ENCODE measurements around the gene CHD5.
"Not testable (repeated sequence)": the region's sequence is repeated elsewhere in the genome, so short reads cannot be mapped to it uniquely, and the experiment has no call there.

Gene CHD5

DNA sequence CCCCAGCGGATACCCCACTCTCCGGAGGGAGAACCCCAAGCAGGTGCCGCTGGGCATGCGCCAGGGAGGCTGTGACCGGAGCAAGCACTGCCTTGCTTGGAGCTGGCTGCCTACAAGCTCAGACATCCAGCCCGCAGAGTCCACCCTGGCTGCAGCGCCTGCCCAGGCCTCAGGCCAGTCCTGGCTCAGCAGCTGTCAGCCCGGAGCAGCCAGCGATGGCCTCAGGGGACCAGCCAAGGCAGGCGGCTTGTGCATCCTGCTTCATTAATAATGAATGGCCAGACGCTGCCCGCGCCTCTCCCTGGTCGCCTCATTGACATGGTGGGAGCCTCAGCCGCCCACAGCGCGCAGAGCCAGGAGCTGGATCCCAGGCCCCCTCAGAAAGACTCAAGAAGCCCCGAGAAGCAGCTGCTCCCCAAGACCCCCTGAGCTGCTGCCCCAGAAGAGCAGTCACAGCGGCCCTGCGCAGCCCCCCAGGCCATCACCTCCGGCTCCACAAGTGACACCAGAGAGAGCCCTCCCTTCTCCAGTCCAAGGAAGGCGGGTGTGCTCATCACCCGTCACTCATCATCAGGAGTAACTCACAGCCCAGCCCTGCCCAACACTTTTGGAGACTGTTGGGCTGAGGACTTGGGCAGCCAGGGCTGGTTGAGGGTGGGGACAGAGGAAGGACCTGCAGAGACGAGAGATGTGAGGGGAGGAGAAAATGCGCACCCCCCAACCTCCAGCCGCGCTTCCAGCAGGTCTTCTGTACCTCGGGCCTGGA is 114.8 kb downstream of the CHD5 start:
- peaks cover 79% of the 10 kb centered on the region for H3K36me3 Mint-ChIP-seq (ENCODE audit: low read depth)
- H3K27me3 Mint-ChIP-seq = no peaks in the 10 kb centered on the region
- no peak overlapping the region for H3K27ac Mint-ChIP-seq
- intact Hi-C loops (cut with micrococcal nuclease) = no loop called here
- no peak overlapping the region for H3K4me3 Mint-ChIP-seq
- peaks cover 8% of the 10 kb centered on the region for H3K9me3 Mint-ChIP-seq
- peaks cover 43% of the 10 kb centered on the region for H3K4me1 Mint-ChIP-seq (ENCODE audit: low read depth)

DNA sequence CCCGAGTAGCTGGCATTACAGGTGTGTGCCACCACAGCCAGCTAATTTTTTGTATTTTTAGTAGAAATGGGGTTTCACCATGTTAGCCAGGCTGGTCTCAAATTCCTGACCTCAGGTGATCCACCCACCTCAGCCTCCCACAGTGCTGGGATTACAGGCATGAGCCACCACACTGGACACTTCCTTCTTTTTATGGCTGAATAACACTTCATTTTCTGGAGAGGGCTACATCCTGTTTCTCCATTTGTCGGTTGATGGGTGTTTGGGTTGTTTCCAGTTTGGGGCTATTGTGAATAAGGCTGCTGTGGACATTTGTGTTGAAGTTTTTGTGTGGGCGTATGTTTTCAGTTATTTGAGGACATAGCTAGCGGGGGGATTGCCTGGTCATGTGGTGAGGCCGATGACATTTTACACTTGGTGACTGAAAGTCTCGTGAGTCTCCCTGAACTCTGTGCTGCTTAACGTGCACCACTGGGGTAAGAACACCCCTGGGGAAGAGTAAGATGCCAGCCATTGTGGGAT is 116.5 kb downstream of the CHD5 start:
- H3K36me3 Mint-ChIP-seq (ENCODE audit: low read depth) = peaks cover 80% of the 10 kb centered on the region
- H3K4me3 Mint-ChIP-seq; H3K27me3 Mint-ChIP-seq; H3K9me3 Mint-ChIP-seq; intact Hi-C loops (cut with micrococcal nuclease): not testable (repeated sequence)
- H3K27ac Mint-ChIP-seq = peak overlapping the region; percentile 68
- H3K4me1 Mint-ChIP-seq (ENCODE audit: low read depth) = peaks cover 50% of the 10 kb centered on the region

DNA sequence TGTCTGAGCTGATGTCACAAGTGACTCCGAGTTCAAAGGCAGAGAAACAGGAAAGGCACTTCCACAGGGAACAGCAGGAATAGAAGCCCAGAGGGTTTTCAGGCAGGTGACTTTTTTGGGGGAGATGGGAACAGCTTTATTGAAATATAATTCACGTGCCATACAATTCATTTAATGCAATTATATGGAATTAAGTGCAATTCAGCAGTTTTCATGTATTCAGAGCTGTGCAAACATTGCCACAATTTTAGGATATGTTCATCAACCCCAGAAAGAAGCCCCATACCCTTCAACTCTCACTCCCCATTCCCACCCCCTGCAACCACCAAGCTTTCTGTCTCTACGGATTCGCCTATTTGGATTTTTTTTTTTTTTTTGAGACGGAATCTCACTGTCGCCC is 117.5 kb downstream of the CHD5 start:
- H3K36me3 Mint-ChIP-seq (ENCODE audit: low read depth) = peaks cover 80% of the 10 kb centered on the region
- peaks cover 59% of the 10 kb centered on the region for H3K4me1 Mint-ChIP-seq (ENCODE audit: low read depth)
- H3K9me3 Mint-ChIP-seq = peaks cover 8% of the 10 kb centered on the region
- H3K27ac Mint-ChIP-seq = no peak overlapping the region
- intact Hi-C loops (cut with micrococcal nuclease) = no loop called here
- no peak overlapping the region for H3K4me3 Mint-ChIP-seq
- H3K27me3 Mint-ChIP-seq = no peaks in the 10 kb centered on the region

DNA sequence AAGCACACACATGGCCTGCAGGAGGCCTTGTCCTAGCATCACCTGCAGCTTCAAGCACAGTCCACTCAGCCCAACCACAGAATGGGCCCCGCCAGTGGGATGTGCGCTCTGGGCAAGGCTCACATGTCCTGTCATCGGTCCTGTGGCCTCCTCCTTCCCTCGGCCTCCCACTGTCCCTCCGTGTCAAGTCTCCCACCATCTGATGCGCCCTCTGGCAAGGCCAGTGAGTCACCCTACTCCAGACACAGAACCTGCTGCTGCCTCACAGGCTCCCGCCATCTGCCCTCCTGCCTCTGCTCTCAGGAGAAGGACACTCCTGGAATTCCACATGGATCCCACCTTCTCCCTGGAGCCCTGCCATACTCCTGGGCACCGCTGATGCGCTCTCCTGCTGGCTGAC is 120.3 kb downstream of the CHD5 start:
- Mint-ChIP-seq H3K27me3 (no peaks in the 10 kb centered on the region), H3K4me3 (no peak overlapping the region), H3K9me3 (peaks cover 8% of the 10 kb centered on the region), H3K4me1 (ENCODE audit: low read depth) (peaks cover 79% of the 10 kb centered on the region), H3K27ac (peak overlapping the region; percentile 61), H3K36me3 (ENCODE audit: low read depth) (peaks cover 67% of the 10 kb centered on the region)
- intact Hi-C loops (cut with micrococcal nuclease) = loop anchor here (10.0 kb wide), 1 partner anchor 125 kb away; the partner anchor contains the start of gene CHD5

DNA sequence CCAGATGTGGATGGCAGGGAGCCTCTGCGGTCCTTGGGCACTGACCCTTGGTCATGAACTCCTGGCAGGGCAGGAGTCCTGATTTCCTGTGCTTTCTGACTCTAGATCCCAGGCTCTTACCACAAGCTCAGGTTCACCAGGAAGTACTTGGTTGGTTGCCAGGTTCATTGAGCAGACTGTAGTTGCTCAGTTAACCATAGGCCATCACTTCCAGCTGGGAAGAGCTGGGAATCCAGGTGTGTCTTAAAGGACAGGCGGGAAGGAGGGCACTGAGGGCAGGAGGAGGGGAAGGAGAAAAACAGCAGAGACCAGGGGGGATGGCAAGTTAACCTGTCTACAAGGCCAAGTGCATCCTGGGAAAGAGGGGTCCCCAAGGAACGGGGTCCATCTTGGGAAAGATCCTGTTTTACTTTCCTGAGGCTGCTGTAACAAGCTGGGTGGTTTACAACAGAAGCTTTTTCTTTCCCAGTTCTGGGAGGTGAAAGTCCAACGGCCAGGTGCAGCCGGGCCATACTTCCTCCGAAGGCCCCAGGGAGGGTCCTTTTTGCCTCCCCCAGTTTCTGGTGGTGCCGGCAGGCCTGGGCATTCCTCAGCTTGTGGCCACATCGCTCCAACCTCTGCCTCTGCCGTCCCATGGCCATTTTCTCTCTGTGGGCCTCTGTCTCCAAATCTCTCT is 122.8 kb downstream of the CHD5 start:
- Mint-ChIP-seq H3K27ac (peak overlapping the region; percentile 83), H3K9me3 (no peaks in the 10 kb centered on the region), H3K4me3 (peak overlapping the region; percentile 51), H3K27me3 (no peaks in the 10 kb centered on the region), H3K4me1 (ENCODE audit: low read depth) (peaks cover 81% of the 10 kb centered on the region), H3K36me3 (ENCODE audit: low read depth) (peaks cover 78% of the 10 kb centered on the region)
- intact Hi-C loops (cut with micrococcal nuclease) = loop anchor here (2.0 to 10.0 kb wide), 2 partner anchors 65 to 127 kb away; partner anchors contain the start of gene CHD5

DNA sequence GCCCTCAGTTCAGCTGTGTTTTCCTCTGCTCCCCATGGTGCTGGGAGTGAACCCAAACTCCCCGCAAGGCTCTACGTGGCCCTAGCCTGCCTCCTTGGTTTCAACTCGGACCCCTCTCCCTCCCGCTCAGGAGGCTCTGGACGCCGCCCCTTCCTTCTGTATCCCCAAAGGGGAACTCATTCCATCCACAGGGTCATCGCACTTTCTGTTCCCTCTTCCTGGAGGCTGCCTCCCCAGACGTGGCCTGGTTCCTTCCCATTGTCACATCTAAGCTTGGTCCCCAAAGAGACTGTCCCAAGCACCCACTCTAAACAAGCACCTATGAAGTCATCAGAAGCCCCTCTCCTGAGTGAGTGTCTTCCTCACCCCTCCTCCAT is 123.6 kb downstream of the CHD5 start:
- peak overlapping the region; percentile 83 for H3K27ac Mint-ChIP-seq
- H3K4me3 Mint-ChIP-seq = peak overlapping the region; percentile 51
- no peaks in the 10 kb centered on the region for H3K9me3 Mint-ChIP-seq
- H3K36me3 Mint-ChIP-seq (ENCODE audit: low read depth) = peaks cover 85% of the 10 kb centered on the region
- peaks cover 87% of the 10 kb centered on the region for H3K4me1 Mint-ChIP-seq (ENCODE audit: low read depth)
- no peaks in the 10 kb centered on the region for H3K27me3 Mint-ChIP-seq
- intact Hi-C loops (cut with micrococcal nuclease) = loop anchor here (2.0 to 10.0 kb wide), 2 partner anchors 66 to 128 kb away; partner anchors contain the start of gene CHD5

DNA sequence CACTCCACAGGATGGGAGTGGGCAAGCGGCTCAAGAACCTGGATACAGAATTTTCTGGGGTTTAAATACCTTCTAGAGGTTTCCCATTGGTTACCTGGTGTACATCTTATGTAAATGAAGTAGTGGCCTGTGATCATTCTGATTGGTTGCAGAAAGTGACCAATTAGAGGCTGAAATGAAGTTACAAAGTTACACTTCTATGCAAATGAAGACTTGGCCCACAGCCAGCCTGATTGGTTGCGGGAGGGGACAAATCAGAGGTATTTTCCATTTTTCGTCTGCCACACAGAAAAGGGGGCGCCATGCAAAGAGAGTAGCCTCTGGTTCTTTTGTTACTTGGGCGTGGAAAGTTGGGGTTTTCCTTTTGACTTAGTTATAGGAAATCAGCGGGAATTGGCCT is 125.5 kb downstream of the CHD5 start:
- Mint-ChIP-seq H3K4me1 (ENCODE audit: low read depth) (peaks cover 76% of the 10 kb centered on the region), H3K27ac (peak overlapping the region; percentile 83), H3K36me3 (ENCODE audit: low read depth) (peaks cover 85% of the 10 kb centered on the region), H3K27me3 (no peaks in the 10 kb centered on the region), H3K4me3 (no peak overlapping the region), H3K9me3 (no peaks in the 10 kb centered on the region)
- intact Hi-C loops (cut with micrococcal nuclease) = loop anchor here (5.0 to 10.0 kb wide), 2 partner anchors 130 to 193 kb away; partner anchors contain the start of gene CHD5

DNA sequence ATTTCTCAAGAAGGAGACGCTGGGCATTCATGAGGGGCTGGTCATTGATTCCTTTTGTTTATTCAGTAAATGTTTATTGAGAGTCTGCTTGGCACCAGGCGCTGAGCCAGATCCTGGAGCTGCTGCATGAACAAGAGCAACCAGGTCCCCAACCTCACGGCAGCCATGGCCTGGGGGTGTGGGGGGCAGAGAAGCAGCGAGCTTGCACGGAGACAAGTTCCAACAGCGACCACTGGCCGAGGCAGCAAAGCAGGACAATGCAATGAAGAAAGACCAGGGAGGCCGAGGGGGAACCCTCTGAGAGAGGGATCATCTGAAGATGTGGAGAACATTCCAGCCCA is 126.9 kb downstream of the CHD5 start:
- intact Hi-C loops (cut with micrococcal nuclease) = loop anchor here (5.0 to 10.0 kb wide), 2 partner anchors 132 to 194 kb away; partner anchors contain the start of gene CHD5

DNA sequence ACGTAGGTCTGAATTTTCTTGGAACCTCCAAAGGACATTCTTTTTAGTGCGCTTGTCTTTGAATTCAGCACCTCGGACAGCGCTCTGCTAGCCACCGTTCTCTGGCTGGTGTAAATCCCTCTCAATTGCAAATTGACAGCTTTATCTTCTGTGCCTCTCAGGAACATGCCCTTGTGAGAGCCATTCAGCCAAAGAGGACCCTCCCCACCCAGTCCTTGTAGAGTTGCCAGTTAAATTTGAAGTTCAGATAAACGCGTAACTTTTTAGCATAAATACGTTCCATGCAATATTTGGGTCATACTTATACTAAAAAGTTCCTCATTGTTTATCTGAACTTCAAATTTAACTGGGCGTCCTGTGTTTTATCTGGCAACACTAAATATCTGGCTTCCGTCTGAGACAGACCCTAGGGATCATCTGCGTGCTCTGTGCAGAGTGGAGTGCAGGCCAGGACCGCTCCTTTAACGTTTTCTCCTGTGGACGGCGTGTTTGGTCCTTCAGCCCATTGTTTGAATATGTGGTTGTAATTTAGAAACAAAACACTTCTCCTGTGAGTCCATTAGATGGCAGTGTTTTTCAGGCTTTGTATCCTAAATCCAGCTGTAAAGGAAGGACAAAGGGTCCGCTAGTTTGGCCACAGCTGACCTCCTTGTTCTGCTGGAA is 127.4 kb downstream of the CHD5 start:
- H3K4me1 Mint-ChIP-seq (ENCODE audit: low read depth) = peaks cover 71% of the 10 kb centered on the region
- no peak overlapping the region for H3K4me3 Mint-ChIP-seq
- no peaks in the 10 kb centered on the region for H3K9me3 Mint-ChIP-seq
- peak overlapping the region; percentile 30 for H3K27ac Mint-ChIP-seq
- intact Hi-C loops (cut with micrococcal nuclease) = loop anchor here (5.0 to 10.0 kb wide), 2 partner anchors 132 to 195 kb away; partner anchors contain the start of gene CHD5
- H3K36me3 Mint-ChIP-seq (ENCODE audit: low read depth) = peaks cover 86% of the 10 kb centered on the region
- H3K27me3 Mint-ChIP-seq = no peaks in the 10 kb centered on the region

More for the DNA sequence above, 126.9 kb downstream of the CHD5 start:
- H3K4me1 Mint-ChIP-seq (ENCODE audit: low read depth) = peaks cover 71% of the 10 kb centered on the region
- no peaks in the 10 kb centered on the region for H3K27me3 Mint-ChIP-seq
- H3K4me3 Mint-ChIP-seq = no peak overlapping the region
- no peaks in the 10 kb centered on the region for H3K9me3 Mint-ChIP-seq
- H3K27ac Mint-ChIP-seq = peak overlapping the region; percentile 30
- peaks cover 86% of the 10 kb centered on the region for H3K36me3 Mint-ChIP-seq (ENCODE audit: low read depth)
